ENCODE measurements around the gene TRPC6.
"Not testable (repeated sequence)": the region's sequence is repeated elsewhere in the genome, so short reads cannot be mapped to it uniquely, and the experiment has no call there.

Gene TRPC6

DNA sequence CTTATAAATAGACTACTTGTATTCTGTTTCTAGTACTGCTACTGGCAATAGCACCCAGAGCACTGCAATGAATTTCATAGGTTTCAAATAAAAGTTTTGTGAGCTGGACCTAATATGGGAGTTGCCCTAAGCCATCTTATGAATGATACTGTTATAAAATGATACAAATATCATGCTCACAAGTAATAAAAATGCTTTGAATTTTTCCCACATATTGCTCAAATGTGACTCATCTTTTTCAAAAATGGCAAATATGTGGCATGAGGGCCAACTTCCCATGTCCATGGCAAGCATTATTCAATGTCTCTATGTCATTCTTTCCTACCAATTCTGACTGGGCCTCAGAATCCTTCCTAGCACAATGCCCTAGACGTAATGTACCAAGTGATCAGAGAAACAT is 137.6 kb downstream of the TRPC6 start:
- DNase-seq, result no peak

DNA sequence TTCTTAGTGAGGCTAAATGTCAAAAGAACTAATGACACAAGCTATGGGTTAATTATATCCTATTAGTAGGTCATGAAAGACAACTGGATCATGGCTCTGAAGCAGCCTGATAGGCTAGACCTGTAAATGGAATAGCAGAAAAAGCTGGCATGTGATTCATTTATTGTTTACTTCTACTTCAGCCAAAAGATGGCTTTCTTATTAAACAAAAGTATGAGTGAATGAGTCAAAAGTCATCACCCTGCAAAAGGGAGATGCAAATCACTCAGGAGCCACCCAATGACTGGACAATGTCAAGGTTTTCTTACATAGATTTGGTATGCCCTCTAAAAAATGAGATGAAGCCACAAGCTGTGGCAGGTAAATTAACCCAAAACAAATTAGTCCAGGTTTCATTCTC is 138.0 kb downstream of the TRPC6 start:
- no peak for DNase-seq

DNA sequence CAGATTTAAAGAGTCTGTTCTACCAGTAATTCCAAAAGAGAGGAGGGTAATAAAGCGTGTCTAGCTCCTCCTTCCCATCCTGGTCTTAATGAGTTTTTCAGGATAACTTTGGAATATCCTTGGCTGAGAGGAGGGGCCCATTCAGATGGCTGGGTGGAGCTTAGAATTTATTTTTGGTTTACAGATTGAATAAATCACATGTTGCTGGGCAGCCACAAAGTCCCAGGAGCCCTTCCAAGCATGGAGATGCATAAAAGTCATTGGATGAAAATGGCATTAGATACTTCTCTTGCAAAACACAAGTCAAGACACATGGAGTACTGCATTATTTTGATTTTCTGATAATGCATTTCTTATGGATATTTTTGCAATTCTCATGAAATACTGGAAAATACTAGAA is 139.0 kb downstream of the TRPC6 start:
- no peak for DNase-seq

DNA sequence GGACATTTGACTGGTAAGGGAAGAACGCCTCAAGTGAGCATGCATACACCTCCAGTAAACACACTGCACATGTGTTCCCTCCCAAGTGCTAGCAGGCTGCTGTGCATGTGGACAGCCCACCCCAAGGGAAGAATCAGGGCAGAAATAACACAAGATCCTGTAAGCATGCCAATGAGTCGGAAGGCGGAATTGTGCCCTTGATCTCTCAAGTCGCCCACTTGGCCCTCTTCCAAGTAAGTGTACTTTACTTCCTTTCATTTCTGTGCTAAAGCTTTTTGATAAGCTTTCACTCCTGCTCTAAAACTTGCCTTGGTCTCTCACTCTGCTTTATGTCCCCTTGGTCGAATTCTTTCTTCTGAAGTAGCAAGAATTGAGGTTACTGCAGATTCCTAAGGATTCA is 139.6 kb downstream of the TRPC6 start:
- DNase-seq, result no peak

DNA sequence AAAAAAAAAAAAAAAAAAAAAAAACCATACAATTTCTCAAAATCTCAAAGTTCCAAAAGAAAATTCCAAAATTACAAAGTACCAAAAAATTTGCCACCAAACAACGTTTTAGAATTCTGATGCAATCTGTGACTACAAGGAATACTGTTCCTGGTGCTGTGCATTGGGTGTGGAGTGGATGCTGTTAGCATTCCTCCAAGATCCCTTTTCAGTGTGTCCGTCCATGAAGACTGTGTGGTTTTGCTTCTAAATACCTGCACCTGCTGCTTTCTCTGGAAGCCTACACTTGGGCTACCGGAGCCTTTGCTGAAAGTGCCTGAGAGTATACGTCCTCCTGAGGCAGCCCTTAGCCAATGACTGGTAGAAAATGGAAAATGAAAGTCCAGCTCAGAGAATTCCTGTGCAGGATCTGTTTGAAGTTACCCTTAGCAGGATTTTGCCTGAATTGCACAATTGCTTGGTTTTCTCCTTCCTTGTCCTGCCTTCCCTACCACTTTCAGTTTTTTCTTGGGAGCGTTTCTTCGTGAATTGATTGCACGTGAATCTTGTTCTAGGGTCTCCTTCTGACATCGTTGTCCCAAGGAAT is 140.8 kb downstream of the TRPC6 start:
- DNase-seq, result no peak

DNA sequence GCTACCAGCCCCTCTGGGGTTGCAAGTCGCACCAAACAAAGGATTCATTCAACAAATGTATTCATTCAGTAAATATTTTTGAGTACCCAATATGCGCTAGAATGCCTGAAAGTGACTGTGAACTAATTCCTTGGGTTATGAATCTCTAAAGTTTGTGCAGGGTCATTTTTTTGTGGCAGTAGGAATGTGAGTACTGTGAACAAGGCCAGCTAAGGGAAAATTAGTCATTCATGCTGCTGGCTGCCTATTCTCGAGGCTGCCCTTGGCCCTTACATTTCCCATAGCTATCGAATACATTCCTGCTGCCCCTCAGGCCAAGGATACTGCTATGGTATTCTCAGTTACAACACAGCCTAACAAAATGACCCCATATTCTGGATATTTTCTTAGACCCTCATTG is 141.6 kb downstream of the TRPC6 start:
- DNase-seq, result no peak

DNA sequence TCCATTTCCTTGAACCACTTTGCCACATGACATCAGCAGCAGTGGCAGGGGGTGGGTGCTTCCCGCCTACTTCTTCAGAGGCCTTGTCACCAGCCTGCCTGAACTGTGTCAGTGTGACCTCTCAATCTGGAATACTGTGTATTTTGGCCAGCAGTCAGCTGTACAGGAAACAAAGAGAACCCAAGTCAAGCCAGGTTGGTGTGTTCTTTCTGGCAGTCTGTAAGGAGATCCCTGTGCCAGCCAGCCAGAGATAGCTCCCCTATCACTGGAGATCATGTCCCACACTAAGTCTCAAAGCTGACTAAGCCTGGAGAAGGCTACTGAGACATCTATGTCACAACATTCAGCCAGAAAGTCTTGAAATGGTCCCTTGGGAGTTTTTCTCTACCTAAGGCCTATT is 142.1 kb downstream of the TRPC6 start:
- DNase-seq, result no peak

DNA sequence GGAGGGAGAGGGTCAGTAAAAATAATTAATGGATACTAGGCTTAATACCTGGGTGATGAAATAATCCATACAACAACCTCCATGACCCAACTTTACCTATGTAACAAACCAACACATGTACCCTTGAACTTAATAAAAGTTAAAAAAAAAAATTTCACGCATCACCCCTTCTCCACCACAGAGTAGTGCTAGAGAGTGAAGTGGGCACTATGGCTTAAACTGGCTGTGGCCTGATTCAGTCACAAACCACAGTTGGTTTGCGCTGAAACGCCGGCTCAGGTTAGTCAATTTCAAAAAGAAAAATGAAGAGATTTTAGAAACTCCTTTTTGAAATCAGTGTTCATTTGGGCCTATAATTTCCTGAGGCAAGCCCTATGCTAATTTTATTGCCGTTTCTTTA is 144.3 kb downstream of the TRPC6 start:
- no peak for DNase-seq

DNA sequence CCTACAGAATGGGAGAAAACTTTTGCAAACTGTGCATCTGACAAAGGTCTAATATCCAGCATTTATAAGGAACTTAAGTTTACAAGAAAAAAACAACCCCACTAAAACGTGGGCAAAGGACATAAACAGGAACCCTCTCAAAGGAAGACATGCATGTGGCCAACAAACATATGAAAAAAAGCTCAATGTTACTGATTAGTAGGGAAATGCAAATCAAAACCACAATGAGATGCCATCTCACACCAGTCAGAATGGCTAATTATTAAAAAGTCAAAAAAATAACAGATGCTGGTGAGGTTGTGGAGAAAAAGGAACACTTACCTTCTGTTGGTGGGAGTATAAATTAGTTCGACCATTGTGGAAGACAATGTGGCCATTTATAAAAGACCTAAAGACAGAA is 145.1 kb downstream of the TRPC6 start:
- DNase-seq, result not testable (repeated sequence)

DNA sequence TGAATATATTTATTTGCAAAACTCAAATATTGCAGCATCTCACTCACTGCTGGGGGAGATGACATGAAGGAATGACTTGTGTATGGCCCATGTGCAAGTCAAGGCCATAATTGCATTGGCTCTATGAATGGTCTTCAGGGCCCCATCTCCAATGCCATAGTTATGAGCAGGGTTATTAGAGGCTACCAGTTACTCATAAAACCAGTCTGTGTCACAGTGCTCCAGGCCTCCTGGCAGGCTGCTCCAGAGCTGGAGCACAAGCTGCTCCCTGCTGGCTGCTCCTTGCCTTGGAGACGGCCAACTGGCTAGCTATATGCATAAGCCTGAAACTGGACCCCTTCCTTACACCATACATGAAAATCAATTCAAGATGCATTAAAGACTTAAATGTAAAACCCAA is 145.7 kb downstream of the TRPC6 start:
- no peak for DNase-seq

DNA sequence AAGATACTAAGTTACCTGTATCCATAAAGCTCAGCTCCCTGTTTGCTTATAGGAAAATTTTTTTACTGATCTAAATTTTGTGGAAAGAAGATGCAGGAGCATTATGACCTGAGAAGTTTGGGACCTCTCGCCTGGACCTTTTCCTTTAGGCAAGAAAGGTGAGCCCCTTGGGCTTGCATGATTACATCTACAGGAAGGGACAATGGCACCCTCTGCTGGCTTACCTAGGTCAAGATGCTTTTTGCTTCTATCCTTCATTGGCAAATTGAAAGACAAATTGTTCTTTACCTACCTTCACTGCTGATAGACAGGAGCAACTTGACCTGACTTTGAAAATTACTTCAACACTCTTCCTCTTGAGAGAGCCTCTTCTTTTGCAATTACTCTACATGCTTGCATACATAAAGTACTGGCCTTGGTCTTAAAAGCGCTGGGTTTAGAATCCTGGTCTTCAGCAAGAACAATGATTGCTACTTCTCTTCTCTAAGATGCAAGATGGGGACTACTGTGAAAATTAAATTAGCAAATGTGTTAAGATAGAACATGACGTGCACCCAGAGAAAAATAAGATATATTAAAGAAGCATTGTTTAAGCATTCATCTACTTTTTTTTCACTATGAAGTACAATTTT is 147.2 kb downstream of the TRPC6 start:
- DNase-seq, result no peak

DNA sequence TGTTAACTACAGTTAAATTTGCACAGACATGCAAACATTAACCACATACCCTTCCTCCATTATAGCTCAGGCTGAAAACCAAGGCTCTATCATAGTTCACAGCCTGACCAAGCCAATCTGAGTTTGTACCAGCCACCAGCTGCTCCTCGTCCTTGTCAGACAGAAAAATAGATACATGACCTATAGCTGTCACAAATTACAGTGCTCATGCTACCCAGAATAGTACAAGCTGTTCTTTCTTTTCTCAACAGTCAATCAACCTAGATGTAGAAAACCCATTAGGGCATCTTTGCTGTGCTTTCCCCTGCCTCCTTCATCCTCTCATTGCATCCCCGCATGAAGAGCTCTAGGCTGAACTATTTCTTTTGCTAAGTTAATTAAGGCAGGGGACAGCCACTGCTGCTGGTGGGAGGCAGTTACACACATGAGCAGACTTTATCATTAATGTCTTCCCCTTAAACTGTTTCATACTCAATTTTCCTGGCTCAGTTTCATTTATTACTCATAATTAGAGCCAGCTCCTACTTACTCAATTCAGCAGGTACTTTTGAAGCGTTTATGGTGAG is 148.3 kb downstream of the TRPC6 start:
- no peak for DNase-seq

DNA sequence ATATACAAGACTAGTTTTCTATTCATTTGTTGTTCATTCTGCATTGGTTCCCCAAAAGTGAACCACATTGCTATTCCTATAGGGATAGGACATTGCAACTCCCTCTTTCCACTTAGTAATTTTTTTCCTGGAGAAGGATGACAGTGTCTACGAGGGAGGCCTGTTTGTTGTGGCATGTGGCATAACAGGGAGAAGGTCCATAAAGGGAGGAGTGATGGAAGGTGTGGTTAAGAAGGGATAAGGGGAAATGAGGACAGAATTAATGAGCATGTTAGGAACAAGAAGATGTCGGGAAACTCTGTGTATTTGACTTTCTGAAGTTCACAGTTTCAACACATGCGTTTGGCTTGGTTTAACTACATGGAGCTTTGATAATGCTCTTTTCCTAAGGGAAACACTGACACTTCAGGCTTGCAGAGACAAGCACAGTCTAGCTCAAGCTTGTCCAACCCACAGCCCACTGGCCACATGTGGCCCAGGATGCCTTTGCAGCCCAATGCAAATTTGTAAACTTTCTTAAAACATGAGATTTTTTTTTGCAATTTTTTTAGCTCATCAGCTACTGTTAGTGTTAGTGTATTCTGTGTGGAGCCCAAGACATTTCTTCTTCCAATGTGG is 149.7 kb downstream of the TRPC6 start:
- DNase-seq, result no peak

DNA sequence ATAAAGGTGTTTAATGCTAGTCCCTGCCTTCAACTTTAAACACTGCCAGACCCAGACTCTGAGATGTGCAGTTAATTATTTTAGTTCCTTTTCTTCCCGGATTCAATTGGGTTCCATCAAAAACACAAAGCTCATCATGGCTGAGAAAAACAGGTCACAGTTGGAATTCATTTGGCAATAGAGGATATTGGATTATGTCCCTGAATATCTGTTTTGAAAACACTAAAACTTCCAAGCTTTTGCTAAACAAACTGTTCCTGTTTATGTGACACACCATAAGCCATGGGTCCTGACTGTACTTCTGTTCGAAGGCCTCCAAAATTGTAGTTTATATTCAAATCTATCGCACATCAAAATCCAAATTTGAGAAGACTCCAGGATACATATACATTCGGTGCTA is 150.7 kb downstream of the TRPC6 start:
- no peak for DNase-seq

DNA sequence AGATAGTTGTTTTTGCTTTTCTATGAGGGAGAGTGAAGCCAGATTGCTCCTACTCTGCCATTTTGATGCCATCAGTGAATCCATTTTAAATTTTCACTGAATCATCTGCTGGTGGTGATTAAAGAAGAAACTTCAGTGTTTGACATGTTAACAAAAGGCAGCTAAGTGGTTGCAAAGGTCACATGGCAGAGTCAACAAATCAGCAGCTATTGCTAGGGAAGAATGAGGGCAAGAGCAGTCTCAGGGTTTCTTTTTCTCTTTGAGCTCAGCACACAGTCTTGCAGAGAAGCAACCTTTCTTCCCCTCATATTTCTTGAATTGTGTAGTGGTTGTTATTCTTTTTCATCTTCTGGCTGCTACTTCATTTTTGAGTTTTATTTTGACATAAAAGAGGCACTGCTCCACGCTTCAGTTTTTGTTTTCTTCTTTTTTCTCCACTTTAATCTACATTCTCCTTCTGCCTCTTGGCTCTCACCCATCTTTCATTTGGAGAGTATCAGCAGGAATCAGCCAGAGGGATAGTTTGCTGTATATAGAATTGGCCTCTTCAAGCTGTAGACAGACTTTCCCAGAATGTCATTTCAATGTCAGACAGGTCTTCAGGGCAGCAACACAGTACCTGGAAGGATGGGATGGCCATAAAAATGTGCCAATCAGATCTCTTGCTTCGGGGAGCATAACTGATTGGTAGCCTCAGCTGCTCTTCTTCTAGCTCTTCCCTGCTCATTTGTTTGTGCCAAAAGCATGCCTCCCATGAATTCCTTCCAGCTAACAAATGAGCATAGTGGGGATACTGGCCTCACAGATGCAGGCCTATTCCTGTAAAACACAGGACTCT is 153.9 kb downstream of the TRPC6 start:
- no peak for DNase-seq

DNA sequence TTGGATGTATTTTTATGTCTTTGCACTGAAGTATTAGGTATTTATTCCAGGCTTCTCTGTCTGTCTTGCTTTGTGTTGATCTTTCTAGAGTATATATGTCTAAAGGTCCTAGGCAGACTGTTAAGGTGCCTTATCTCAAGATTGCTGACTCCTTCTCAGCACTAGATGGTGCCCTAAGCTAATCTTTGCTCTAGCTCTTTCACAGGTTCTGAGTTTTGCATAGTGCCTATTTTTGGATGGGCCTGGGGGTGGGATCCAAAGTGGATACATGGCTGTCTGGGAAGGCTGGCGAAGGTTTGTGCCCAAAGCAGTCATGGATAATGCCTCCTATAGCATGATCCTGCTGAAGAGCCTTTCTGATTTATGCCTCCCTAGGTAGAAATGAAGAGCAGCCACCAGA is 154.9 kb downstream of the TRPC6 start:
- DNase-seq, result no peak

DNA sequence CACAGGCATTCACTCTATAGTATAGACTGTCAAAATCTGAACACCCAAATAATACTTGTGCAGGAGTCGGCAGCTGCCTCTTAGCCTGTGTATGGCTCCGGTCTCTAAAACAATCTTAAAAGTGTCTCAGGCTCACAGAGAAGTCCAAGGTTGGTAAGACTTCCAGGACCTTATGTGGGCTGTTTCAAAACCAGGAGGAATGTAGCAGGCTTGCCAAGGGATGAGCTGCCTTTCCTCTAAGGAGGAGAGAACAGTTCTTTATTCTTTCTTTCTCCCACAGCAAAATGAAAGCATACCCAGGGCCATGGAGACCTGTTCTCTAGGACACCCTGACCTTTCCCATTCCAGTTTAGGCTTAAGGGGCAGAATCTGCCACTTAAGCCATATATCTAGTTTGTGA is 176.5 kb downstream of the TRPC6 start:
- no peak for DNase-seq

Data from NK-92 treated with Interleukin-12 subunit alpha and Interleukin-12 subunit beta, amount 100 ng/mL, for 24 hours (cell line).